Endothelial cell of umbilical vein (primary cell): Measurements from ENCODE around the gene ZNF563. TPM values are rescaled to one million over a fixed set of nuclear protein-coding genes. Genes with fewer than 3 reads are reported as not detected.

Source experiments
- BruUV-seq: library from RNA; stranded (reverse); fragments of 400-500 nt; replicated peaks from 2 replicates; lab custom pipeline; 2021; lab: Mats Ljungman, UMichigan
- CTCF ChIA-PET: fragments of 300-600, 350-600 bp; sonication (Branson Sonifier 250); formaldehyde crosslinking; loops from one replicate; lab custom pipeline; 2021; ENCODE audit warnings: antibody characterized with exemption, inconsistent platforms; lab: Charles Lee
- POLR2A ChIA-PET: fragments of 300-600, 350-600 bp; sonication (Branson Sonifier 250); formaldehyde crosslinking; loops from one replicate; lab custom pipeline; 2021; ENCODE audit warnings: antibody characterized with exemption, inconsistent platforms; lab: Charles Lee
- DNase-seq: peaks from one replicate; pipeline ENCODE4 v3.0.0-alpha.2; 2011; ENCODE audit warnings: low read depth, low spot score
- FAIRE-seq: peaks from 2 replicates; lab custom pipeline; 2011; peaks lifted over from hg19 to GRCh38; lab: Jason Lieb, UNC
- H2AFZ ChIP-seq: 2 replicates; pipeline ENCODE4 v1.6.0; 2012; ENCODE audit warnings: low read depth, low read length, control low read depth, inconsistent platforms
- H3K27ac ChIP-seq: 2 replicates; pipeline ENCODE4 v1.5.1; 2011; ENCODE audit warnings: low read depth, mild to moderate bottlenecking, control low read depth, low read length, moderate library complexity; ENCODE audit not compliant: insufficient read depth
- H3K27me3 ChIP-seq, 2 experiments: 2 replicates each; pipeline versions ENCODE4 v1.6.0 to v1.6.1; 2011; ENCODE audit warnings: low read length in 2 of 2, mixed read lengths in 1 of 2; ENCODE audit not compliant: control insufficient read depth in 2 of 2, insufficient read depth in 2 of 2
- H3K36me3 ChIP-seq, 2 experiments: 2 replicates in 1 of 2; 3 replicates in 1 of 2; pipeline ENCODE4 v1.5.1; 2011; ENCODE audit warnings: low read length in 2 of 2, mild to moderate bottlenecking in 1 of 2, moderate library complexity in 1 of 2; ENCODE audit not compliant: control insufficient read depth in 2 of 2, insufficient read depth in 2 of 2; ENCODE audit errors: extremely low read depth in 1 of 2
- H3K4me1 ChIP-seq: 3 replicates; pipeline ENCODE4 v1.5.1; 2011; ENCODE audit warnings: mild to moderate bottlenecking, low read length; ENCODE audit not compliant: control insufficient read depth, insufficient read depth; ENCODE audit errors: extremely low read depth
- H3K4me2 ChIP-seq: 2 replicates; pipeline ENCODE4 v1.6.1; 2011; ENCODE audit warnings: low read length, control low read depth, mixed read lengths; ENCODE audit not compliant: insufficient read depth
- H3K4me3 ChIP-seq, 3 experiments: fragments of 200-600 bp in 1 of 3; sonication (generic), shearing (Covaris generic) in 1 of 3; replicated peaks in 1 of 3; 2 replicates each; pipeline ENCODE4 v1.5.1; 2011 to 2016; ENCODE audit warnings: control low read depth in 3 of 3, low read length in 3 of 3, mild to moderate bottlenecking in 2 of 3, inconsistent platforms in 1 of 3, low read depth in 1 of 3, moderate library complexity in 1 of 3; ENCODE audit not compliant: insufficient read depth in 1 of 3
- H3K79me2 ChIP-seq: 2 replicates; pipeline ENCODE4 v1.6.0; 2012; ENCODE audit warnings: low read length, inconsistent platforms; ENCODE audit not compliant: control insufficient read depth, insufficient read depth
- H3K9ac ChIP-seq: replicated peaks from 2 replicates; pipeline ENCODE3; 2011; ENCODE audit warnings: low read length, control low read depth; ENCODE audit not compliant: insufficient read depth; ENCODE audit errors: extremely low read depth
- H3K9me1 ChIP-seq: replicated peaks from 3 replicates; pipeline ENCODE4 v1.6.0; 2011; ENCODE audit warnings: mild to moderate bottlenecking, low read length; ENCODE audit not compliant: control insufficient read depth, insufficient read depth; ENCODE audit errors: extremely low read depth
- H3K9me3 ChIP-seq: replicated peaks from 2 replicates; pipeline ENCODE4 v1.5.1; 2012; ENCODE audit warnings: low read length, inconsistent platforms; ENCODE audit not compliant: control insufficient read depth, insufficient read depth
- H4K20me1 ChIP-seq: replicated peaks from 2 replicates; pipeline ENCODE3; 2011; ENCODE audit warnings: mild to moderate bottlenecking, low read length; ENCODE audit not compliant: control insufficient read depth, insufficient read depth; ENCODE audit errors: extremely low read depth
- CTCF ChIP-seq, 2 donors: IDR thresholded peaks; 1 replicate in 1 of 2; 2 replicates in 1 of 2; pipeline ENCODE4 v1.5.1; 2011; ENCODE audit warnings: low read length in 2 of 2, mild to moderate bottlenecking in 2 of 2, moderate library complexity in 2 of 2, control low read depth in 1 of 2, inconsistent platforms in 1 of 2, low read depth in 1 of 2; ENCODE audit not compliant: insufficient read depth in 1 of 2; ENCODE audit errors: extremely low read depth in 1 of 2
- EZH2 ChIP-seq: IDR thresholded peaks from 2 replicates; pipeline ENCODE4 v1.6.1; 2012; ENCODE audit warnings: borderline replicate concordance, low read depth, mild to moderate bottlenecking, moderate library complexity, low read length, inconsistent platforms; ENCODE audit not compliant: severe bottlenecking
- FOS ChIP-seq: IDR thresholded peaks from 2 replicates; pipeline ENCODE4 v1.6.1; 2011; ENCODE audit warnings: mild to moderate bottlenecking, low read length, moderate library complexity, borderline replicate concordance; ENCODE audit not compliant: insufficient read depth
- GATA2 ChIP-seq: IDR thresholded peaks from 2 replicates; pipeline ENCODE4 v1.7.0; 2011; ENCODE audit warnings: low read depth, mild to moderate bottlenecking, moderate library complexity, mixed read lengths, low read length; ENCODE audit not compliant: insufficient read length, insufficient read depth
- JUN ChIP-seq: IDR thresholded peaks from 2 replicates; pipeline ENCODE4 v1.6.1; 2011; ENCODE audit warnings: borderline replicate concordance, low read depth; ENCODE audit not compliant: insufficient read length, insufficient read depth
- MYC ChIP-seq: IDR thresholded peaks from one replicate; pipeline ENCODE4 v1.6.1; 2011; ENCODE audit warnings: mild to moderate bottlenecking, low read depth, low read length
- POLR2A ChIP-seq: IDR thresholded peaks from 2 replicates; pipeline ENCODE4 v1.6.1; 2012; ENCODE audit warnings: low read depth, mild to moderate bottlenecking, control low read depth, low read length
- POLR2AphosphoS5 ChIP-seq: IDR thresholded peaks from 2 replicates; pipeline ENCODE4 v1.6.1; 2012; ENCODE audit warnings: low read depth, mild to moderate bottlenecking, control low read depth, low read length, moderate library complexity; ENCODE audit not compliant: insufficient read depth
- dilution Hi-C: fragments of 300-500 bp; cut with MboI; formaldehyde crosslinking; loops from one replicate; pipeline ENCODE4 v1.15.0; 2019; ENCODE audit warnings: low sequenced_read_pairs; ENCODE audit not compliant: extremely low pct_ligation_motif_present
- intact Hi-C: fragments of 100-400 bp; cut with micrococcal nuclease; formaldehyde crosslinking; loops from one replicate; pipeline ENCODE4 v1.10.0; 2022
- polyA plus RNA-seq, 4 experiments: library from polyadenylated mRNA; depleted of rRNA in 3 of 4; stranded (reverse) in 3 of 4; unstranded in 1 of 4; fragments of >200 nt; gene quantifications; 2 replicates each; pipeline versions ENCODE4 v1.2.1 to v1.2.3, GENCODE V29; 2011 to 2012; ENCODE audit warnings: missing spikeins in 1 of 4
- total RNA-seq: library from RNA; stranded (reverse); gene quantifications from 2 replicates; pipeline ENCODE4 v1.2.3, GENCODE V29; 2021
- TF ChIP-seq, protein P1 (sequence below): IDR thresholded peaks from 2 replicates; pipeline ENCODE4 v1.6.1; 2011; ENCODE audit not compliant: insufficient read depth, insufficient read length

ZNF563 gene
- total and polyA plus RNA-seq, 2 donors (not counting 3 experiments of a cell fraction or from before 2014, with no cell fraction given), result 0.35 to 1.1 TPM

- BruUV-seq, result no TSS peak
- H3K4me3 ChIP-seq, result no peak overlapping the region
- dilution Hi-C loops, result no loop called here
- no peaks in the 10 kb centered on the region for H3K27me3 ChIP-seq
- no peak overlapping the region for H3K27ac ChIP-seq
- no peaks in the 10 kb centered on the region for H3K9me3 ChIP-seq
- H3K9me1 ChIP-seq, result no peaks in the 10 kb centered on the region
- POLR2A ChIA-PET, result no interaction called here
- H2AFZ ChIP-seq, result no peak overlapping the region
- TF ChIP-seq FOS, result no peak
- TF ChIP-seq MYC, result no peak
- TF ChIP-seq JUN, result no peak
- TF ChIP-seq, protein P1, sequence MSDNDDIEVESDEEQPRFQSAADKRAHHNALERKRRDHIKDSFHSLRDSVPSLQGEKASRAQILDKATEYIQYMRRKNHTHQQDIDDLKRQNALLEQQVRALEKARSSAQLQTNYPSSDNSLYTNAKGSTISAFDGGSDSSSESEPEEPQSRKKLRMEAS, result no peak
- no peak for TF ChIP-seq EZH2
- no peak for TF ChIP-seq POLR2A
- no peak for TF ChIP-seq GATA2
- TF ChIP-seq CTCF (IDR thresholded peaks at IDR 0.05; ENCODE audit: extremely low read depth in 1 of 2, insufficient read depth in 1 of 2, low read depth in 1 of 2, low read length in 2 of 2), result no peak
- no peak for TF ChIP-seq POLR2AphosphoS5
- H3K4me1 ChIP-seq, result no peaks in the 10 kb centered on the region
- CTCF ChIA-PET, result no interaction called here
- no peaks in the 10 kb centered on the region for H3K36me3 ChIP-seq
- H3K79me2 ChIP-seq, result no peaks in the 10 kb centered on the region
- H3K4me2 ChIP-seq, result no peak overlapping the region
- intact Hi-C loops, result no loop called here
- no peak for DNase-seq
- no peak for FAIRE-seq
- H4K20me1 ChIP-seq, result no peaks in the 10 kb centered on the region
- H3K9ac ChIP-seq, result no peak overlapping the region
Observed at GRCh38 chr19:12330340-12330739, 3.1 kb downstream of the ZNF563 start.
